ENCODE measurements around the gene OR14I1.
"Not testable (repeated sequence)": the region's sequence is repeated elsewhere in the genome, so short reads cannot be mapped to it uniquely, and the experiment has no call there.

DNA sequence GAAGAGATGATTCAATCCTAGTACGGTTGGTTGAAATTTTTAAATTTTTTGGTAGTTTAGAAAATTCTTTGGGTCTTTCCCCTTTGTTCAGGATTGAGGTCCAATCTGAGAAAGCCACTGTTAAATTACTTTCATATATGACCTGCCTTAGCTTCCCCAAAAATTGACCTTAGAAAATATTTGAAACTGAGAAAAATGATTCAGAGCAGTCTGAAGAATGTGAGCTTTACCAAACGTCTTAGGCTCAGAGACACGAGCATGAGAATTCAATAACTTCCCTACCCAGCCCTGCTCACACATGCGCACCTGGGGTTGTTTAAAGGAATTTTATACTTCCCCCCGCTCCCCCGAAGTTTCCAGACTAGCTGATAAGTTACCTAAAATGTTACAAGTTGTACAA is 45.8 kb downstream of the OR14I1 start:
- not testable (repeated sequence) for TF ChIP-seq POLR2AphosphoS5 (IDR thresholded peaks at IDR 0.05)
- TF ChIP-seq, protein P1, sequence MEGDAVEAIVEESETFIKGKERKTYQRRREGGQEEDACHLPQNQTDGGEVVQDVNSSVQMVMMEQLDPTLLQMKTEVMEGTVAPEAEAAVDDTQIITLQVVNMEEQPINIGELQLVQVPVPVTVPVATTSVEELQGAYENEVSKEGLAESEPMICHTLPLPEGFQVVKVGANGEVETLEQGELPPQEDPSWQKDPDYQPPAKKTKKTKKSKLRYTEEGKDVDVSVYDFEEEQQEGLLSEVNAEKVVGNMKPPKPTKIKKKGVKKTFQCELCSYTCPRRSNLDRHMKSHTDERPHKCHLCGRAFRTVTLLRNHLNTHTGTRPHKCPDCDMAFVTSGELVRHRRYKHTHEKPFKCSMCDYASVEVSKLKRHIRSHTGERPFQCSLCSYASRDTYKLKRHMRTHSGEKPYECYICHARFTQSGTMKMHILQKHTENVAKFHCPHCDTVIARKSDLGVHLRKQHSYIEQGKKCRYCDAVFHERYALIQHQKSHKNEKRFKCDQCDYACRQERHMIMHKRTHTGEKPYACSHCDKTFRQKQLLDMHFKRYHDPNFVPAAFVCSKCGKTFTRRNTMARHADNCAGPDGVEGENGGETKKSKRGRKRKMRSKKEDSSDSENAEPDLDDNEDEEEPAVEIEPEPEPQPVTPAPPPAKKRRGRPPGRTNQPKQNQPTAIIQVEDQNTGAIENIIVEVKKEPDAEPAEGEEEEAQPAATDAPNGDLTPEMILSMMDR (IDR thresholded peaks at IDR 0.05): not testable (repeated sequence)
